ENCODE results near the gene RNPEPL1.
"Not testable (repeated sequence)": the region's sequence is repeated elsewhere in the genome, so short reads cannot be mapped to it uniquely, and the experiment has no call there.

RNPEPL1 gene

GRCh38 chr2:240567872-240568677, at the start of gene RNPEPL1:
RNPEPL1 (plus strand) TSS chr2:240568484; CDS start chr2:240568587, 103 bp downstream.
- ATAC-seq (peak; percentile 30), DNase-seq (peak; percentile 65)

GRCh38 chr2:240518981-240519380, 49.3 kb upstream of the RNPEPL1 start:
- no peak for ATAC-seq

GRCh38 chr2:240519396-240520129, 48.7 kb upstream of the RNPEPL1 start:
- no peak for ATAC-seq
- no peak for DNase-seq

More at GRCh38 chr2:240518981-240519380, 49.3 kb upstream of the RNPEPL1 start:
- DNase-seq, result no peak

GRCh38 chr2:240520130-240520973, 47.9 kb upstream of the RNPEPL1 start:
- DNase-seq, result no peak
- ATAC-seq, result no peak

- DNase-seq (no peak), ATAC-seq (no peak)
These were observed 47.3 kb upstream of the RNPEPL1 start for GRCh38 chr2:240520974-240521350.

GRCh38 chr2:240521885-240522284, 46.4 kb upstream of the RNPEPL1 start:
- ATAC-seq, DNase-seq: not testable (repeated sequence)

- ATAC-seq, result no peak
- no peak for DNase-seq
These were observed 45.9 kb upstream of the RNPEPL1 start for GRCh38 chr2:240522406-240522805.

GRCh38 chr2:240523451-240524281, 44.6 kb upstream of the RNPEPL1 start:
- ATAC-seq (no peak), DNase-seq (no peak)

GRCh38 chr2:240524963-240525718, 43.1 kb upstream of the RNPEPL1 start:
- no peak for ATAC-seq
- no peak for DNase-seq

GRCh38 chr2:240525802-240526201, 42.5 kb upstream of the RNPEPL1 start:
- no peak for ATAC-seq
- no peak for DNase-seq

- no peak for DNase-seq
- no peak for ATAC-seq
These were observed 41.8 kb upstream of the RNPEPL1 start for GRCh38 chr2:240526521-240526920.

GRCh38 chr2:240527153-240527750, 41.0 kb upstream of the RNPEPL1 start:
- ATAC-seq, result no peak
- DNase-seq, result no peak

GRCh38 chr2:240528406-240529040, 39.8 kb upstream of the RNPEPL1 start:
- ATAC-seq (no peak), DNase-seq (no peak)

- ATAC-seq (no peak), DNase-seq (no peak)
These were observed 38.8 kb upstream of the RNPEPL1 start for GRCh38 chr2:240529344-240529999.

- ATAC-seq (no peak), DNase-seq (no peak)
These were observed 38.1 kb upstream of the RNPEPL1 start for GRCh38 chr2:240530181-240530580.

- DNase-seq (no peak), ATAC-seq (no peak)
These were observed 37.2 kb upstream of the RNPEPL1 start for GRCh38 chr2:240531038-240531437.

GRCh38 chr2:240532031-240532775, 36.1 kb upstream of the RNPEPL1 start:
- ATAC-seq, result no peak
- DNase-seq, result no peak

GRCh38 chr2:240538031-240538780, 30.1 kb upstream of the RNPEPL1 start:
- ATAC-seq (no peak), DNase-seq (no peak)

Measured in stimulated activated naive CD8-positive, alpha-beta T cell treated with anti-CD3 and anti-CD28 coated beads, Interleukin-15, Interleukin-2, amounts not matched to agents 100 U/mL and 50 U/mL, for 24 hours (primary cell).